ENCODE results near the gene HDAC11. TPM values are rescaled to one million over a fixed set of nuclear protein-coding genes. Genes with fewer than 3 reads are reported as not detected.
"Not testable (repeated sequence)": the region's sequence is repeated elsewhere in the genome, so short reads cannot be mapped to it uniquely, and the experiment has no call there.

HDAC11 gene
- total RNA-seq, 2 donors from 2014 or later, result 24.0 to 36.1 TPM

DNA sequence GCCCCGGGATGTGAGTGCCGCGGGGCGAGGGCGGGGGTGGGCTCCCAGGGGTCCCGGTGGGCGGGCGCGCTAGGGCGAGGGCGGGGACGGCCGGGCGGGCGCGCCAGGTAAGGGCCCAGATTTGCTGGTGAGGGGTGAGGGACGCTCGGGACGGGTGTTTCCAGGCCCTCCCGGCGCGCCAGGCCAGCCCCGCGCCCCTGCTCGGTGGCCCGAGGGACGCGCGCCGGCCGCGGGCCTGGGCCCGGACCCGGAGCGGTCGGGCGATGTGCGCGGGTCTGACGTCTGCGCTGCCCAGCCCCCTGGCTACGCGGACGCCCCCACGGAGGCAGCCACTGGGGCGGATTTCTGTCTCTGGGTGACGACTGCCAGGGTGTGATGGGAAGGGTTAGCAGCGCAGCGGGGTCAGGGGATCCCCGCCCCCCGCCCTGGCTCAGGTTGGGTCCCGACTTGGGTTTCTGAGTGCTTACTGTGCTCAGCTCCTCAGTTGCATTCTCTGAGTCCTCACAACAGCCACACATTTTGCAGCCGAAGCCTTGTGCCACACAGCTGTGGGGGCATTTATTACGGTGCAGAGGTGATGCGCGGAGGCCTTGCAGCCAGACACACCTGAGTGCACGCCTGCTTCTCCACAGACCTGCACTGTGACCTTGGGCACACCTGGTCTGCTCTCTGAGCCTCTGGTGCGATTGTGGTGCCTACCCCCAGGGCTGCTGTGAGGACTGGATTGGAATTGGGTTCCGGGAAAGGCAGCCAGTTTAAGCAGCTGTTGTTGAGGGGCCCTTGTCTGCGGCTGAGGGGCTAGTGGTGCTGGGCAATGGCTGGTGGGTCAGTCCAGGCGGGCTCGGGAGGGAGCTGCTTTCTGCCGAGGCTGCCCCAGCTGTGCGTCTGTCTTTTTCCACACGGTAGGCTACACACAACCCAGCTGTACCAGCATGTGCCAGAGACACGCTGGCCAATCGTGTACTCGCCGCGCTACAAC is 523 bp downstream of the HDAC11 start:
- peak; percentile 47 for DNase-seq
- H3K36me3 ChIP-seq, result no peaks in the 10 kb centered on the region
- H3K4me3 ChIP-seq, result peak overlapping the region; percentile 61
- H3K4me1 ChIP-seq, result peaks cover 14% of the 10 kb centered on the region
- no peaks in the 10 kb centered on the region for H3K27me3 ChIP-seq
- TF ChIP-seq, protein P1, sequence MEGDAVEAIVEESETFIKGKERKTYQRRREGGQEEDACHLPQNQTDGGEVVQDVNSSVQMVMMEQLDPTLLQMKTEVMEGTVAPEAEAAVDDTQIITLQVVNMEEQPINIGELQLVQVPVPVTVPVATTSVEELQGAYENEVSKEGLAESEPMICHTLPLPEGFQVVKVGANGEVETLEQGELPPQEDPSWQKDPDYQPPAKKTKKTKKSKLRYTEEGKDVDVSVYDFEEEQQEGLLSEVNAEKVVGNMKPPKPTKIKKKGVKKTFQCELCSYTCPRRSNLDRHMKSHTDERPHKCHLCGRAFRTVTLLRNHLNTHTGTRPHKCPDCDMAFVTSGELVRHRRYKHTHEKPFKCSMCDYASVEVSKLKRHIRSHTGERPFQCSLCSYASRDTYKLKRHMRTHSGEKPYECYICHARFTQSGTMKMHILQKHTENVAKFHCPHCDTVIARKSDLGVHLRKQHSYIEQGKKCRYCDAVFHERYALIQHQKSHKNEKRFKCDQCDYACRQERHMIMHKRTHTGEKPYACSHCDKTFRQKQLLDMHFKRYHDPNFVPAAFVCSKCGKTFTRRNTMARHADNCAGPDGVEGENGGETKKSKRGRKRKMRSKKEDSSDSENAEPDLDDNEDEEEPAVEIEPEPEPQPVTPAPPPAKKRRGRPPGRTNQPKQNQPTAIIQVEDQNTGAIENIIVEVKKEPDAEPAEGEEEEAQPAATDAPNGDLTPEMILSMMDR (IDR thresholded peaks at IDR 0.05), result no peak
- intact Hi-C loops (cut with DNase I), result no loop called here
- peak overlapping the region; percentile 77 to 86 for H3K9ac ChIP-seq (ENCODE audit: low read depth in 2 of 2, low read length in 2 of 2)
- peak overlapping the region; percentile 37 for H3K27ac ChIP-seq
- H3K9me3 ChIP-seq, result no peaks in the 10 kb centered on the region

DNA sequence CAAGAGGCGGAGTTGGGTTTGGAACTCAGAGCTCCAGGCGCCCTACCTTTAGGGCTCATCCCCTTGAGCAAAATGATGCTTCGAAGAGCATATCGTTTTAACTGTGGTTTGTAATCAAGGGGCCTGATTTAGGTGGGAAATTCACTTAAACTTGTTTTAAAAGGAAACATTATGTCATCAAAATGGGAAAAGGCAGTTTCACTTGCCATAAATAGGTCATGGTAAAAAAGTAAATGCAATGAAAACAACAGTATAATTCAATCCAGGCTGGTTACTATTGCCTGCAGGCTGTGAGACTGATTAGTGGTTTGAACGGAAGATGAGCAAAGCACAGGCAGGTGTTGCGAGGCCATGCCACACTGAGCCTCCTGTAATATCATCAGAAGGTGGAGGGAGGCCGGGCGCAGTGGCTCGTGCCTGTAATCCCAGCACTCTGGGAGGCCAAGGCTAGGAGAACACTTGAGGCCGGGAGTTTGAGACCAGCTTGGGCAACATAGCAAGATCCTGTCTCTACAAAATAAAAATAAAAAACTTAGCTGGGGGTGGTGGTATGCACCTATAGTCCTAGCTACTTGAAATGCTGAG is 2.1 kb downstream of the HDAC11 start:
- no peak for DNase-seq
- no peaks in the 10 kb centered on the region for H3K9me3 ChIP-seq

DNA sequence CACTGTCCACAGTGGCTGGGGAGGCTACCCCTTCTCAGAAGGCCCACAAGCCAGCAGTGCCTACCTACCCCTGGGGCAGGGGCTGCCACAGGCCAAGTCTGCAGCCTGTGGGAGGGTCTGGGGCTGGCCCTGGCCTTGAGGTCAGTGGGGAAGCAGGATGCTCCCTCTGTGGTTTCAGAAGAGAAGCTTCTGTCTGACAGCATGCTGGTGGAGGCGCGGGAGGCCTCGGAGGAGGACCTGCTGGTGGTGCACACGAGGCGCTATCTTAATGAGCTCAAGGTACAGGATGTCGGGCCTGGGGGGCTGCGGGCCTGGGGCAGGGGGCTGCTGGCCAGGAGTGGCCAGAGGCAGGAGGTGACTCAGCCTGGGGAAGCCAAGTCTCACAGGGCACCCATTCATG is 3.2 kb downstream of the HDAC11 start:
- DNase-seq, result no peak
- Histone ChIP-seq H3K36me3 (no peaks in the 10 kb centered on the region), H3K27ac (no peak overlapping the region), H3K27me3 (no peaks in the 10 kb centered on the region), H3K4me1 (peaks cover 12% of the 10 kb centered on the region), H3K4me3 (no peak overlapping the region), H3K9me3 (no peaks in the 10 kb centered on the region), H3K9ac (ENCODE audit: low read depth in 2 of 2, low read length in 2 of 2) (peak overlapping the region in 1 of 2 donors; percentile 24)
- TF ChIP-seq, protein P1 (IDR thresholded peaks at IDR 0.05), result no peak
- intact Hi-C loops (cut with DNase I), result no loop called here

More for the DNA sequence above, 2.1 kb downstream of the HDAC11 start:
- TF ChIP-seq, protein P1 (IDR thresholded peaks at IDR 0.05), result no peak
- Histone ChIP-seq H3K4me1 (peaks cover 12% of the 10 kb centered on the region), H3K9ac (ENCODE audit: low read depth in 2 of 2, low read length in 2 of 2) (no peak overlapping the region), H3K36me3 (no peaks in the 10 kb centered on the region), H3K27ac (no peak overlapping the region), H3K4me3 (no peak overlapping the region), H3K27me3 (no peaks in the 10 kb centered on the region)
- intact Hi-C loops (cut with DNase I), result no loop called here

DNA sequence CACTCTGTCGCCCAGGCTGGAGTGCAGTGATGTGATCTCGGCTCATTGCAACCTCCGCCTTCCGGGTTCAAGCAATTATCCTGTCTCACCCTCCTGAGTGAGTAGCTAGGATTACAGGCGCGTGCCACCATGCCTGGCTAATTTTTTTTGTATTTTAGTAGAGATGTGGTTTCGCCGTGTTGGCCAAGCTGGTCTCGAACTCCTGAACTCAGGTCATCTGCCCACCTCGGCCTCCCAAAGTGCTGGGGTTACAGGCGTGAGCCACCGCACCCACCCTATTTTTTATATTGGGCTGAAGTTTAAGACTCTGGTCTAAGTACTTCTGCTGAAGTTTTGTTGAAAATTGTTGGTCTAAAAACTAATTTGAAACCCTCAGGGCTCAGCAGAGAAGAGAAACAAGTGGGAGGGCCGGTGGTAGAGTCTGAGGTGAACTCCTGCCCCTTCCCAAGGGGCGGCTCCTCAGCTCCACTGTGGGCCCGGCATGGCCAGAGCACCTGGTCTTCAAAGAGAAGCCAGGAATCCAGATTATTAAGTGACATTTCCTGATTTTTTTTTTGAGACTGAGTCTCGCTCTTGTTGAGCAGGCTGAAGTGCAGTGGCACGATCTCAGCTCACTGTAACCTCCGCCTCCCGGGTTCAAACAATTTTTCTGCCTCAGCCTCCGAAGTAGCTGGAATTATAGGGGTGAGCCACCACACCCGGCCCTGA is 4.0 kb downstream of the HDAC11 start:
- H3K4me1 ChIP-seq, result peaks cover 12% of the 10 kb centered on the region
- DNase-seq, result no peak
- H3K27me3 ChIP-seq, result no peaks in the 10 kb centered on the region
- no peaks in the 10 kb centered on the region for H3K36me3 ChIP-seq
- intact Hi-C loops (cut with DNase I), result no loop called here
- H3K27ac ChIP-seq, result peak overlapping the region; percentile 78
- no peaks in the 10 kb centered on the region for H3K9me3 ChIP-seq
- TF ChIP-seq, protein P1 (IDR thresholded peaks at IDR 0.05), result no peak
- no peak overlapping the region for H3K4me3 ChIP-seq
- peak overlapping the region; percentile 50 to 67 for H3K9ac ChIP-seq (ENCODE audit: low read depth in 2 of 2, low read length in 2 of 2)

DNA sequence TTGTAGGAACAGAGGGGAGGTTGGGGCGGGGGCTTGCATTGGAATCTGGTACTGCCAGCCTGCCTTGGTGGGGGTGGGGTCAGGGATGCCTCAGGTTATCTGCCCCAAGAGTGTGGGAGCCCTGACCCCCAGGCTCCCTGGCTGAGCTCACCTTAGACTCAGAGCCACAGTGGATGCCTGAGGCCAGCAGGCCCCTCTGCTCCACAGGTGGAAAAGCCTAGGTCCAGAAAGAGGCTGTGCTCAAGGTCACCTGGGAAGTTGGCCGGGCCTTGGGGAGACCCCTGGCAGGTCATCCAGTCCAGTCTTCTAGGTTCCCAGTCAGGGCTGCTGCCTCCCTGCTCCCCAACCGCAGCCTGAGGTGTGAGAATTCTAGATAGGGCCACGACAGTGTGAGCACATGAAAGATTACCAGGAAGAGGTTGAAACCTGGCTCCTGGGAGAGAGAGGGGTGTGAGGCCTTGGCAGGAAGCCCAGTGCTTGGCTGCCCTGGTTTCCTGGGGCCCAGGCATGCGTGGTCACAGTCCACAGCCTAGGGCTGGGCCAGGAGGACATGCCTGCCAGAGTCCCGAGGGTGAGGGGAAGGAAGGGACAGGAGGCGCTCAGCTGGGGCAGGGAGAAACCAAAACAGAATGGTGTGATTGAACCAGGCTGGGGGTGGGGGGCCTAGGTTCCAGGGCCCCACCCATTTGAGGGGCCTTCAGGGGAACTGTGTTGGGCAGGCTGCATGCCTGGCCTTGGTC is 4.9 kb downstream of the HDAC11 start:
- peak overlapping the region; percentile 78 for H3K27ac ChIP-seq
- DNase-seq, result peak; percentile 91
- intact Hi-C loops (cut with DNase I), result no loop called here
- H3K4me3 ChIP-seq, result no peak overlapping the region
- H3K4me1 ChIP-seq, result peaks cover 12% of the 10 kb centered on the region
- TF ChIP-seq, protein P1 (IDR thresholded peaks at IDR 0.05), result no peak
- H3K9me3 ChIP-seq, result no peaks in the 10 kb centered on the region
- peak overlapping the region; percentile 50 to 67 for H3K9ac ChIP-seq (ENCODE audit: low read depth in 2 of 2, low read length in 2 of 2)
- no peaks in the 10 kb centered on the region for H3K27me3 ChIP-seq
- H3K36me3 ChIP-seq, result no peaks in the 10 kb centered on the region

DNA sequence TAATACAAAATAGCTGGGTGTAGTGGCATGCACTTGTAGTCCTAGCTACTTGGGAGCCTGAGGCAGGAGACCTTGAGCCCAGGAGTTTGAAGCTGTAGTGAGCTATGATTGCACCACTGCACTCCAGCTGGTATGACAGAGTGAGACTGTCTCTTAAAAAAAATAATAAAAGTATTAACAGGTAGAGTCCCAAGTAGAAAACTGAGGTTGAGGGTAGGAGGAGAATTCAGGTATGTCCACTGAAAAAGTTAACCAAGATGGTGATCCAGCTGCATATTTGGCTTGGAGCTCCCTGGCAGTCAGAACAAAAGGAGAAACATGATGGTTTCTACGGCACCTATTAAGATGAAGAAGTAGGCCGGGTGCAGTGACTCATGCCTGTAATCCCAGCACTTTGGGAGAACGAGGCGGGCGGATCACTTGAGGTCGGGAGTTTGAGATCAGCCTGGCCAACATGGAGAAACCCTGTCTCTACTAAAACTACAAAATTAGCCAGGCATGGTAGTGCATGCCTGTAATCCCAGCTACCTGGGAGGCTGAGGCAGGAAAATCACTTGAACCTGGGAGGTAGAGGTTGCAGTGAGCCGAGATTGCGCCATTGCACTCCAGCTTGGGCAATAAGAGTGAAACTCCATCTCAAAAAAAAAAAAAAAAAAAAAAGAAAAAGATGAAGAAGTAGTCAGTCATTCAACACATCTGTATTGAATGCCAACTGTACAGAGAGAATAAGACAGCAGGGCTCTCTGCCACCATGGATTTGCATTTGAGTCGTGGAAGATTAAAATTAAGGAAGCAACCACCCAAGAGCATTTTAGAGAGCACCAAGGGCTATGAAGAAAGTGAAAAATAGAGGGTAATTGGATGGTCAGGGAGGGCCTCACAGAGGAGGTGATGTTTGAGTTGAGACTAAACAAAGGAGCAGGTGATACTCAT is 5.8 kb downstream of the HDAC11 start:
- H3K27me3 ChIP-seq; H3K9me3 ChIP-seq; H3K4me3 ChIP-seq; DNase-seq; intact Hi-C loops (cut with DNase I); H3K36me3 ChIP-seq: not testable (repeated sequence)
- Histone ChIP-seq H3K9ac (ENCODE audit: low read depth in 2 of 2, low read length in 2 of 2) (peak overlapping the region in 1 of 2 donors; percentile 13), H3K4me1 (peaks cover 12% of the 10 kb centered on the region), H3K27ac (peak overlapping the region; percentile 78)

All from colonic mucosa (tissue), 4 donors.